Fibroblast of mammary gland (primary cell): Measurements from ENCODE around the gene ACAD8.
A peak's percentile ranks its signal among the peaks of the same experiment; 100 is the strongest.

ENCODE experiments used
- DNase-seq: peaks from one replicate; pipeline ENCODE4 v3.0.0-alpha.2; 2010; ENCODE audit warnings: low read depth
- H3K4me3 ChIP-seq: 2 replicates; pipeline ENCODE4 v1.5.1; 2011; ENCODE audit warnings: low read depth, mild to moderate bottlenecking, low read length, moderate library complexity; ENCODE audit not compliant: control insufficient read depth
- TF ChIP-seq, protein P1 (sequence below): conservative IDR thresholded peaks from 2 replicates; pipeline ENCODE4 v1.5.1; 2011; ENCODE audit warnings: low read depth, low read length, inconsistent platforms; ENCODE audit not compliant: control insufficient read depth, insufficient read depth

Gene ACAD8

DNA sequence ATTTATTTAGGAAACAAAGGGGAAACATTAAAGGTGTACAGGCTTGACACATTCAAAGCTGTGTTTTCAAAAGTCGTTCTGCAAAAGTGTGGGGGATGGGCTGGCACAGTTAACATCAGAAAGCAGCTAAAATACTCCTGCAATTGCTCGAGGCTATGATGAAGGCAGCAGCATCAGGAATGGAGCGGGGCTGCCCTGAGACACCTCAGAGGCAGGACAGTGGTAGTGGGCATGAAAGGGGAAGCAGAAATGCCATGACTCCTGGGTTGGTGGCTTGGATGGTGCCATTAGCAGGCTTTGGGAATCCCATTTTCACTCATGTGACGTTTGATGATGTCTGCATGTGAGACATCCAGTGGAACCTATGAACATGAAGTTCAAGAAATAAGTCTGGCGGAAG, 30.2 kb upstream of the ACAD8 start:
- peak overlapping the region; percentile 71 for H3K4me3 ChIP-seq
- TF ChIP-seq, protein P1, sequence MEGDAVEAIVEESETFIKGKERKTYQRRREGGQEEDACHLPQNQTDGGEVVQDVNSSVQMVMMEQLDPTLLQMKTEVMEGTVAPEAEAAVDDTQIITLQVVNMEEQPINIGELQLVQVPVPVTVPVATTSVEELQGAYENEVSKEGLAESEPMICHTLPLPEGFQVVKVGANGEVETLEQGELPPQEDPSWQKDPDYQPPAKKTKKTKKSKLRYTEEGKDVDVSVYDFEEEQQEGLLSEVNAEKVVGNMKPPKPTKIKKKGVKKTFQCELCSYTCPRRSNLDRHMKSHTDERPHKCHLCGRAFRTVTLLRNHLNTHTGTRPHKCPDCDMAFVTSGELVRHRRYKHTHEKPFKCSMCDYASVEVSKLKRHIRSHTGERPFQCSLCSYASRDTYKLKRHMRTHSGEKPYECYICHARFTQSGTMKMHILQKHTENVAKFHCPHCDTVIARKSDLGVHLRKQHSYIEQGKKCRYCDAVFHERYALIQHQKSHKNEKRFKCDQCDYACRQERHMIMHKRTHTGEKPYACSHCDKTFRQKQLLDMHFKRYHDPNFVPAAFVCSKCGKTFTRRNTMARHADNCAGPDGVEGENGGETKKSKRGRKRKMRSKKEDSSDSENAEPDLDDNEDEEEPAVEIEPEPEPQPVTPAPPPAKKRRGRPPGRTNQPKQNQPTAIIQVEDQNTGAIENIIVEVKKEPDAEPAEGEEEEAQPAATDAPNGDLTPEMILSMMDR, result no peak
- no peak for DNase-seq

DNA sequence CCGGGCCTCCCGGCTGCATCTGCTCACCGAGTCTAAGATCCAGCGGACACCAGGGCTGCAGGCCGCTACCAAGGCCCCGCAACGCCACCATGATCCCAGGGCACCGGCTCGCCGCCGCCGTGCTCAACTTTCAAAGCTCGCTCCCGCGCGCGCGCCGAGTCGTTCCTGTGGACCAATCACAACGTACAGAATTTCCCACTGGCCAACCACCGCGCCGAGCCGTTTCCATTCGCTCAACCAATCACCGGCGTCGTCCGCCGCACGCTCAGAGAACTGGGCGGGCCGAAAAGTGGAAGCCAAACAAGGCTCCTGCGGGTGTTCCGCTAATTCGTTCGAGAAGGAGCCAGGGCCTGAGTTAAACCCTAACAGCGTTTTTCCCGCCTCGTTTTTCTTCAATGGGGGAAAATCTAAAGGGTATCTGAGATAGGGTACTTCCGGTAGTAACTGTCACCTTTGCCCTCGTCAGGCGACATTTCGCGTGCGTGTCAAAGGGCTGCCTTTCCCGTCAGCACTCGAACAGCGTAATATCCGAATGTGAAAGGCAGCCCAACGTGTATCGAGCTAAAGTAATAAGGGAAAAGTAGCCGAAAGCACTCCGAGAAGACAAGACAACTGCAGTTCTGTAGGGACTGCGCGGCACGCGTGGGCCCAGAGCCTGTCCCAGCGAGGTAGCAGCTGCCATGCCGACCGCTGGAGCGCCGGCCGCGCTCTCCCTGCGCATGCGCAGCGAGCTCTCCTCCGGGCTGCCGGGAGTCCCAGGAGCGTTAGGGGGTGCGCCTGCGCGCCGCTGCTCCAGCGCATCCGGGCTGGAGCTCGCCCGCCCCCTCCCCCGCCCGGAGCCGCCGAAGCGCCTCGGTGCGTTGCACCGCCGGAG, 29.3 kb upstream of the ACAD8 start, which contains the start of the genes NCAPD3 and VPS26B:
Gene NCAPD3, minus strand, starts transcription at position 132 of the 874 bp plus-strand sequence. Its CDS starts 41 bp downstream, at position 91.
Gene VPS26B, plus strand, starts transcription at position 836 of the 874 bp plus-strand sequence. CDS start 452 bp downstream, outside the sequence.
- peak; percentile 93 for DNase-seq
- H3K4me3 ChIP-seq, result peak within 1 kb of the TSS; percentile 87
- TF ChIP-seq, protein P1, result no peak

DNA sequence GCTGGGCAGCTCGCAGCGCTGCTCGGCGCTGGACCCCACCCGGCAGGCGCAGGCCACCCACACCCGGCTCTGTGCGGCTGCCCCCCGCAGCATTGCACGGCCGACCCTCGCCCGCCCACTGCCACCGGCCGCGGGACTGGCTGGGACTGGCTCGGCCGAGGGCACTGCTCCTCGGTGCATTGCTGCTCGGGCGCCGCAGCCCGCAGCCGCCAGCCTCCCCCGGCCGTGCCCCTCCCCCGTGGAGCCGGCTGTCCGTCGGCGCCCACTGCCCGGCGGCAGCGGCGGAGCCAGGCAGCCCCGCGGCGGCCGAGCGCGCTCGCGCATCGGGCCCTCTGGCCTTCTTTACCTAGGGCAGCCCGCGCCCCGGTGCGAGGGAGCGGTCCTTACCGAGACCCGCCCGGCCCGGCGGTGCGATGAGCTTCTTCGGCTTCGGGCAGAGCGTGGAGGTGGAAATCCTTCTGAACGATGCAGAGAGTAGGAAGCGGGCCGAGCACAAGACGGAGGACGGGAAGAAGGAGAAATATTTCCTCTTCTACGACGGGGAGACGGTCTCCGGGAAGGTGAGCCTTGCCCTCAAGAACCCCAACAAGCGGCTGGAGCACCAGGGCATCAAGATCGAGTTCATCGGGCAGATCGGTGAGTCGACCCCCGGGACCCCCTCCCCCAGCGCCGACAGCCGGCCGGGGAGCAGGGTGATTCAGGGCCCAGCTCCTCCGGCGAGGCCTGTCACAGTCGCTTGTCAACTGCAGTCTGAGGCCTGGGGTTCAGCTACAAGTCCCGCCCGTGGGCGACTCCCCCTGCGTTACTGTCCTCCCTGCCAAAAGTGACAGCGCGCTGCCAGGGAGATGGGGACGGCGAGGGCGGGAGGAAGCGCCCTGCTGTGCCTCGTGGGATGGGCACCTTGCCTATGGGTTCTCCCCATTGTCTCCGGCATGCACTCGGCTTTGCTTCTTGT, 28.4 kb upstream of the ACAD8 start:
- no peak for DNase-seq
- TF ChIP-seq, protein P1, result no peak
- peak overlapping the region; percentile 87 for H3K4me3 ChIP-seq

DNA sequence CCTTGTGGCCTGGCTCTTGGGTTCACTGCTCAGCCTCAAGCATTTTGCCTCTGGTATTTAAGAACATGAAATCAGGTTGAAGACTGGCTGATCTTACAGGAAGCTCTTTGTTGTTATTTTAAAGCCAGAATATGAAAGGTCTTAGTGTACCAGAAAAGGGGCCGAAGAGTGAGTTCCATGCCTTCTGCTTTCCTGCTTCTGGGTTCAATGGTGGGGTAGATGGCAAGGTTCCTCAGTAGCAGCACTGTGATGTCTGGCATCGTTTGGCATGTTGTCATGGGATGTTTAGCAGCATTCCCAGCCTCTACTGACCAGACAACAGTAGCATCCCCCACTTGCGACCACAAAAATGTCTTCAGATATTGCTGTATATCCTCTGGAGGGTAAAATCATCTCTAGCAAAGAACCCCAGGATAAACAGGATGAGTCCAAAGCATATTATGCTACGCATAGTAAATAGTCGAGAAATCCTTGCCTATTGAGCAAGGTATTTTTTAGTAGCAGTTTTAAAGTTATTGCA, 26.5 kb upstream of the ACAD8 start:
- H3K4me3 ChIP-seq, result no peak overlapping the region
- TF ChIP-seq, protein P1, result no peak
- no peak for DNase-seq

DNA sequence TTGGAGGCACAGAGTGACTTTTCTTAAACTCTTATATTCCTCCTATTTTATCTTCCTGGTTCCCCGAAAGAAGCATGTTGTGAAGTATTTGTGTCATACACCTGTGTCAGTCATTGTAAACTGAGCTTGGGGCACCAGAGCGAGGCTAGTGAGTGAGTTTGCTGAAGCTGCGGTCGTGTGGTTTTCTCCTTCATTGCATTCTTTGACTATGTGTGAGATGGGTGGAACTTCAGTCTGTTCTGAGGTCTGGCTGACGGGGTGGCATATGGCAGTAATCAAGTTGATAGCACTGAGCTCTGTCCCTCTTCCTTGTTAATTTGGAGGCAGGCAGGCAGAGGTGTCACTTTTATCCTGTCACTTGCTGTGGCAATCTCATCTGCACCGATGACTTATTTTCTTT, 24.7 kb upstream of the ACAD8 start:
- no peak for DNase-seq
- no peak overlapping the region for H3K4me3 ChIP-seq
- TF ChIP-seq, protein P1, result no peak

DNA sequence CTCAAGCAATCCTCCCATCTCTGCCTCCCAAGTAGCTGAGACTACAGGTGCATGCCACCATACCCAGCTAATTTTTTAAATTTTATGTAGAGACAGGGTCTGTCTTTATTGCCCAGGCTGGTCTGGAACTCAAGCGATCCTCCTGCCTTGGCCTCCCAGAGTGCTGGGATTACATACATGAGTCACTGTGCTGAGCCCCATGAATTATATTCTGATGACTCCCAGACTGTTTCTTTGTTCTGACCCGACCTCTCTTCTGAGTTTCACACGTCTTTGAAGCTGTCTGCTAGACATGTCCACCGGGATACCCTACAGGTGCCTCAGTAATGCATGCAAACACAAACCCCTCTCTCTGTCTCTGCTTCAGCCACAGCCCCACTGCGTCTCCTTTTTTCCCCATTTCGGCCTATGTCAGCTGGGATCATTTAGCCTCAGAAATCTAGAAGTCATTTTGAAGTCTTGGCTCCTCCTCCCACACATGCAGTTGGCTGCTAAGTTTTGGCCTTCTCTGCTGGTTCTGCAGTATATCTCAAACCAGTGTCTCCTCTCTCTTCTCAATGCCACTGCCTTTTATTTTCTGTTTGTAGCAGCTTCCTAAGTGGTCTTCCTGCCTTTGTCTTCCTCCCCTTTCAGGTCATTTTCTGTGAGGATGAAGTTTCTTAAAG, 24.1 kb upstream of the ACAD8 start:
- TF ChIP-seq, protein P1, result no peak
- H3K4me3 ChIP-seq, result no peak overlapping the region

More for the DNA sequence above, 24.1 kb upstream of the ACAD8 start:
- DNase-seq, result peak; percentile 49
